ENCODE results near the gene CIB1. TPM values are rescaled to one million over a fixed set of nuclear protein-coding genes. Genes with fewer than 3 reads are reported as not detected.
A peak's percentile ranks its signal among the peaks of the same experiment; 100 is the strongest.

The CIB1 gene
- total RNA-seq, 1 experiment from 2014 or later, result 113 TPM

DNA sequence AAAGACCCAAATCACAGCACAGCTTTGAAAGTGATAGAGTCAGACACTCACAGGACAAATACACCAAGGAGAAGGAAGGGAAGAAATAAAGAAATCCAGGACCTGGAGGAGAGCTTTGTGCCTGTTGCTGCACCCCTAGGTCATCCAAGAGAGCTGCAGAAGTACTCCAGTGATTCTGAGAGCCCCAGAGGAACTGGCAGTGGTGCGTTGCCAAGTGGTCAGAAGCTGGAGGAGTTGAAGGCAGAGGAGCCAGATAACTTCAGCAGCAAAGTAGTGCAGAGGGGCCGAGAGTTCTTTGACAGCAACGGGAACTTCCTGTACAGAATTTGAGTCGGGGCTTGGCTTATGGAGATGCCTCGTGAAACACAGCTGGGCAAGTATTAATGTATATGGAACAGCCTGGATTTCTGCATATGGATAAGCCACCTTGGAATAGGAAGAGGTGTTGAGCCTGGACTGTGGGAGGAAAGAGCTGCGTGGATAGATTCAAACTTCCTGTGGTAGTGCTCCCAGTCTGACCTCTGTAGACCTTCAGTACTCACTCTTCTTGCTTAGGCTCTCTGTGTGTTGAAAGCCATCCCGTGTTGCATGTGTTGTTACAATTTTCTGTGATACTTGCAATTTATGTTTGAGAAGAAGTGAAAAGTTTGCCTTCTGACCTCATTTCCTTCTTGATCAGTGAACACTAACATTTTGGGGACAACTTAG, 37.9 kb upstream of the CIB1 start:
- peaks cover 55% of the 10 kb centered on the region for H3K79me2 ChIP-seq (ENCODE audit: low read depth)
- no peak overlapping the region for H3K4me3 ChIP-seq
- peaks cover 56% of the 10 kb centered on the region for H4K20me1 ChIP-seq (ENCODE audit: insufficient read depth)
- no peaks in the 10 kb centered on the region for H3K27me3 ChIP-seq (ENCODE audit: insufficient read depth, low read depth)
- H3K27ac ChIP-seq, result no peak overlapping the region
- DNase-seq, result no peak
- intact Hi-C loops (cut with micrococcal nuclease; ENCODE audit: unreplicated experiment), result no loop called here
- ChIA-PET POLR2A (ENCODE audit: unreplicated experiment) (no interaction called here), CTCF (no interaction called here)
- H2AFZ ChIP-seq, result no peak overlapping the region
- no peaks in the 10 kb centered on the region for H3K9me3 ChIP-seq (ENCODE audit: insufficient read depth, low read depth)
- peaks cover 19% of the 10 kb centered on the region for H3K4me1 ChIP-seq (replicated peaks; ENCODE audit: insufficient read depth)
- TF ChIP-seq, protein P1, sequence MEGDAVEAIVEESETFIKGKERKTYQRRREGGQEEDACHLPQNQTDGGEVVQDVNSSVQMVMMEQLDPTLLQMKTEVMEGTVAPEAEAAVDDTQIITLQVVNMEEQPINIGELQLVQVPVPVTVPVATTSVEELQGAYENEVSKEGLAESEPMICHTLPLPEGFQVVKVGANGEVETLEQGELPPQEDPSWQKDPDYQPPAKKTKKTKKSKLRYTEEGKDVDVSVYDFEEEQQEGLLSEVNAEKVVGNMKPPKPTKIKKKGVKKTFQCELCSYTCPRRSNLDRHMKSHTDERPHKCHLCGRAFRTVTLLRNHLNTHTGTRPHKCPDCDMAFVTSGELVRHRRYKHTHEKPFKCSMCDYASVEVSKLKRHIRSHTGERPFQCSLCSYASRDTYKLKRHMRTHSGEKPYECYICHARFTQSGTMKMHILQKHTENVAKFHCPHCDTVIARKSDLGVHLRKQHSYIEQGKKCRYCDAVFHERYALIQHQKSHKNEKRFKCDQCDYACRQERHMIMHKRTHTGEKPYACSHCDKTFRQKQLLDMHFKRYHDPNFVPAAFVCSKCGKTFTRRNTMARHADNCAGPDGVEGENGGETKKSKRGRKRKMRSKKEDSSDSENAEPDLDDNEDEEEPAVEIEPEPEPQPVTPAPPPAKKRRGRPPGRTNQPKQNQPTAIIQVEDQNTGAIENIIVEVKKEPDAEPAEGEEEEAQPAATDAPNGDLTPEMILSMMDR (conservative IDR thresholded peaks at IDR 0.05), result no peak
- TF ChIP-seq EZH2 (IDR thresholded peaks at IDR 0.05; ENCODE audit: low read depth), result no peak
- peaks cover 47% of the 10 kb centered on the region for H3K36me3 ChIP-seq (ENCODE audit: low read depth)
- peaks cover 34% of the 10 kb centered on the region for H3F3A ChIP-seq (ENCODE audit: insufficient read depth, low read depth)
- BruUV-seq (replicated peaks), result TSS peak; percentile 1
- H3K4me2 ChIP-seq, result no peak overlapping the region
- no peaks in the 10 kb centered on the region for H3K9me2 ChIP-seq (ENCODE audit: insufficient read depth)

DNA sequence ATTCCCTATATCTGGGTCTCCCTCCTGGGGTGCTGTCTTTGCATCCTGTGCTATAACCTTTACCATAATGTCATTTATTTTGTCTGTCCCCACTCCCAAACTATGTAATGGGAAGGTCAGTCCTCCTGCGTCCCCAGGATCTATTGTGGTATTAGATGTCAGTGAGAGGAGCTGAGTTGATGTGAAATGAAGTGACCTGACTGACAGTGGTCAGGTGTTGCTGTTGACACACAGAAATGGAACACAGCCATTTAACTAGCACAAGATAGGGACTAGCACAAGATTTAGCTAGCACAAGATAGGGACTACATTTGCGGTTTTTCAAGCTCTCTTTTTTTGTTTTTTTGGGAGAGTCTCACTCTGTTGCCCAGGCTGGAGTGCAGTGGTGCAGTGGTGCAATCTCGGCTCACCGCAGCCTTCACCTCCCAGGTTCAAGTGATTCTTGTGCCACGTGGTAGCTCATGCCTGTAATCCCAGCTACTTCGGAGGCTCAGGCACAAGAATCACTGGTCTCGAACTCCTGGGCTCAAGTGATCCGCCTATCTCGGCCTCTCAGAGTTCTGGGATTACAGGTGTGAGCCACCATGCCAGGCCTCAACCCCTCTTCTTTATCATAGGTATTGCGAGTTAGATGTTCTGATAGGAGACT, 36.9 kb upstream of the CIB1 start:
- Histone ChIP-seq H3K4me2 (no peak overlapping the region), H3K4me3 (no peak overlapping the region), H3F3A (ENCODE audit: insufficient read depth, low read depth) (peaks cover 34% of the 10 kb centered on the region), H3K4me1 (replicated peaks; ENCODE audit: insufficient read depth) (peaks cover 21% of the 10 kb centered on the region), H3K9me2 (ENCODE audit: insufficient read depth) (no peaks in the 10 kb centered on the region), H3K27ac (no peak overlapping the region), H3K79me2 (ENCODE audit: low read depth) (peaks cover 65% of the 10 kb centered on the region), H3K27me3 (ENCODE audit: insufficient read depth, low read depth) (no peaks in the 10 kb centered on the region), H2AFZ (no peak overlapping the region), H4K20me1 (ENCODE audit: insufficient read depth) (peaks cover 57% of the 10 kb centered on the region), H3K36me3 (ENCODE audit: low read depth) (peaks cover 47% of the 10 kb centered on the region), H3K9me3 (ENCODE audit: insufficient read depth, low read depth) (no peaks in the 10 kb centered on the region)
- intact Hi-C loops (cut with micrococcal nuclease; ENCODE audit: unreplicated experiment), result no loop called here
- no TSS peak for BruUV-seq (replicated peaks)
- no peak for DNase-seq
- no peak for TF ChIP-seq EZH2 (IDR thresholded peaks at IDR 0.05; ENCODE audit: low read depth)
- TF ChIP-seq, protein P1 (conservative IDR thresholded peaks at IDR 0.05), result no peak
- POLR2A ChIA-PET (ENCODE audit: unreplicated experiment), result no interaction called here
- CTCF ChIA-PET, result no interaction called here

GRCh38 chr15:90268415-90268814, 34.7 kb upstream of the CIB1 start:
- Histone ChIP-seq H2AFZ (no peak overlapping the region), H3K4me2 (peak overlapping the region; percentile 100), H3K4me1 (replicated peaks; ENCODE audit: insufficient read depth) (peaks cover 37% of the 10 kb centered on the region), H3K9me3 (ENCODE audit: insufficient read depth, low read depth) (no peaks in the 10 kb centered on the region), H3K27me3 (ENCODE audit: insufficient read depth, low read depth) (no peaks in the 10 kb centered on the region), H3K27ac (no peak overlapping the region), H3F3A (ENCODE audit: insufficient read depth, low read depth) (peaks cover 52% of the 10 kb centered on the region), H3K9me2 (ENCODE audit: insufficient read depth) (no peaks in the 10 kb centered on the region), H4K20me1 (ENCODE audit: insufficient read depth) (peaks cover 57% of the 10 kb centered on the region), H3K36me3 (ENCODE audit: low read depth) (peaks cover 47% of the 10 kb centered on the region), H3K4me3 (no peak overlapping the region; the same call in 1 of the 2 replicates), H3K79me2 (ENCODE audit: low read depth) (peaks cover 80% of the 10 kb centered on the region)
- POLR2A ChIA-PET (ENCODE audit: unreplicated experiment), result interaction anchor here (0.6 kb wide), 2 partner anchors 63 to 278 kb away, joined by 3 to 5 read pairs; no protein-coding TSS in a partner anchor
- intact Hi-C loops (cut with micrococcal nuclease; ENCODE audit: unreplicated experiment), result loop anchor here (10.0 kb wide), 1 partner anchor 374 kb away; the partner anchor contains the start of gene AP3S2
- CTCF ChIA-PET, result interaction anchor here (0.6 kb wide), 1 partner anchor 117 kb away, joined by 5 read pairs; no protein-coding TSS in a partner anchor
- no peak for TF ChIP-seq EZH2 (IDR thresholded peaks at IDR 0.05; ENCODE audit: low read depth)
- TF ChIP-seq, protein P1 (conservative IDR thresholded peaks at IDR 0.05), result no peak
- DNase-seq, result no peak
- no TSS peak for BruUV-seq (replicated peaks)
